DND-41 (cell line): ENCODE data around the gene FLRT1.

ENCODE experiments used
- CTCF ChIP-seq: IDR thresholded peaks from 2 replicates; pipeline ENCODE4 v1.5.1; 2012; ENCODE audit warnings: borderline replicate concordance, low read length, moderate library complexity, mild to moderate bottlenecking; ENCODE audit not compliant: poor library complexity, severe bottlenecking; ENCODE audit errors: extremely low read depth
- EZH2 ChIP-seq: IDR thresholded peaks from 3 replicates; pipeline ENCODE4 v1.6.1; 2012; ENCODE audit warnings: borderline replicate concordance, low read depth, mild to moderate bottlenecking, moderate library complexity, low read length, inconsistent platforms; ENCODE audit not compliant: severe bottlenecking

DNA sequence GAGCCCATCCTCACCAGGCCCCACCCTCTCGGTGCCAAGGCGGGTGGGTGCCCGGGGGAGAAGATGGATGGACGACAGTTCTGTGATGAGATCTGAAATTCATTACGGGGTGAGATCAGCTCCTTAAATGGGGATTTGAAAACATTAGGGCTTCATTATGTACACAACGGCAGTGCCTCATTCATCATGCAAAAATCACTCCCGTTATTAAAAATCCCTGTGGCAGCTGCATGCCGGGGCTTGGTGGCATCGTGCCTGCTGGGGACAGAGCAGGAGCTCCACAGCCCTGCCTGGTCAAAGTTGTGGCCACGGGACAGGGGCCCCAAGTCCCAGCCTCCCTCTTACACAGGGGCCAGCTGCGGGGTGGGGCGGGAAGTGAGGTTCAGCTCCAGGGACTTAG lies 29.3 kb upstream of the FLRT1 start:
- TF ChIP-seq CTCF: no peak
- no peak for TF ChIP-seq EZH2
